Endothelial cell of umbilical vein (primary cell): ENCODE measurements around the gene DLEC1.

Source experiments
- CTCF ChIP-seq, 2 donors: IDR thresholded peaks; 1 replicate in 1 of 2; 2 replicates in 1 of 2; pipeline ENCODE4 v1.5.1; 2011; ENCODE audit warnings: low read length in 2 of 2, mild to moderate bottlenecking in 2 of 2, moderate library complexity in 2 of 2, control low read depth in 1 of 2, inconsistent platforms in 1 of 2, low read depth in 1 of 2; ENCODE audit not compliant: insufficient read depth in 1 of 2; ENCODE audit errors: extremely low read depth in 1 of 2
- EZH2 ChIP-seq: IDR thresholded peaks from 2 replicates; pipeline ENCODE4 v1.6.1; 2012; ENCODE audit warnings: borderline replicate concordance, low read depth, mild to moderate bottlenecking, moderate library complexity, low read length, inconsistent platforms; ENCODE audit not compliant: severe bottlenecking
- POLR2A ChIP-seq: IDR thresholded peaks from 2 replicates; pipeline ENCODE4 v1.6.1; 2012; ENCODE audit warnings: low read depth, mild to moderate bottlenecking, control low read depth, low read length
- TF ChIP-seq, protein P1 (sequence below): IDR thresholded peaks from 2 replicates; pipeline ENCODE4 v1.6.1; 2011; ENCODE audit not compliant: insufficient read depth, insufficient read length

GRCh38 chr3:38150780-38151528 is 111.9 kb downstream of the DLEC1 start:
- no peak for TF ChIP-seq POLR2A
- no peak for TF ChIP-seq EZH2
- no peak for TF ChIP-seq CTCF (IDR thresholded peaks at IDR 0.05; ENCODE audit: extremely low read depth in 1 of 2, insufficient read depth in 1 of 2, low read depth in 1 of 2, low read length in 2 of 2)
- TF ChIP-seq, protein P1, sequence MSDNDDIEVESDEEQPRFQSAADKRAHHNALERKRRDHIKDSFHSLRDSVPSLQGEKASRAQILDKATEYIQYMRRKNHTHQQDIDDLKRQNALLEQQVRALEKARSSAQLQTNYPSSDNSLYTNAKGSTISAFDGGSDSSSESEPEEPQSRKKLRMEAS = no peak
